ENCODE results near the gene GIT1. TPM values are rescaled to one million over a fixed set of nuclear protein-coding genes. Genes with fewer than 3 reads are reported as not detected.

GIT1 gene
- total RNA-seq, 1 donor from 2014 or later: 46.7 TPM

GRCh38 chr17:29581583-29582253 is 7.7 kb downstream of the GIT1 start:
- Mint-ChIP-seq H3K27me3 (ENCODE audit: unreplicated experiment) (peaks cover 15% of the 10 kb centered on the region), H3K4me1 (ENCODE audit: low read depth, unreplicated experiment) (peaks cover 19% of the 10 kb centered on the region), H3K9me3 (ENCODE audit: unreplicated experiment) (peaks cover 5% of the 10 kb centered on the region), H3K36me3 (ENCODE audit: unreplicated experiment) (no peaks in the 10 kb centered on the region), H3K4me3 (ENCODE audit: unreplicated experiment) (no peak overlapping the region), H3K27ac (ENCODE audit: unreplicated experiment) (no peak overlapping the region)
- DNase-seq: no peak
- no peak for TF ChIP-seq CTCF (IDR thresholded peaks at IDR 0.05; ENCODE audit: partially characterized antibody, unreplicated experiment)

DNA sequence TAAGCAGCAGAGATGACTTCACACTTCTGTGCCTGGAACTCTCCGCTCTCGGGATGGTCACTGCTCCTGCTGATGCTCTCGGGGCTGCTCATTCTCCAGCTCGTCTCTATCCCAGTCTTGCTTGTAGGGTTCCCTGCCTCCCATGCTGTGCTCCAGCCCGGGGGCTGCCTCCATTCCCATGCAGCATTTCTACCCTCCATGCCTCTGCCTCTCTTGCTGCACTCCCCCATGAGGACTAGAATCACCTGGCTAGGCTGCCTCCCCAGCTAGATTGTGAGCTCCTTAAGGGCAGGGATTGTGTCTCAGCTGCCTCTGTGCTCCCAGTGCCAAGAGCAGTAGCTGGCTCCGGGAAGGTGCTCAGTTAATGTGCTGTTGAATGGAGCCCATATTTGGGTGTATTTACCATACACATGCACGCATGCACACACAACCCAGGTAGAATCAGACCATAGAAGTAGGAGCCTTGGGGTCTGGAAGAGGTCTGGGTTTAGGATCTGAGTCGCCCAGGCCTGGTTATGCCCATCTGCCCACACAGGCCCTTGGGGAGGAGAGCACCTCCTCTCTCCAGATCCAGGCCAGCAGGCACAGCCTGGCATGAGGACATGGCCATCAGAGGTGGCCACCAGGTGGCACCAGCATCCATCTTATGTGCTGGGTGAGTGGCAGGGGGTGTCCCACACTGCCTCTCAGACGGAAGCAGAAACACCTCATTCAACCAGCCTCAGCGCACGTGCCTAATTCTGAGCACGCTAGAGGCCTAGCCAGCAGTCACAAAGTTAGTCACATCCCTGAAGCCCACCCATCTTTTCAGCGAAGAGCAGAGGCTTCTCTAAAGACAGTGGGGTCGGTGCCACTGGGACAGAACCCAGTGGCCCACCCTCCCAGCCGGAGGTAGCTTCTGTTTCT is 9.3 kb downstream of the GIT1 start:
- H3K4me3 Mint-ChIP-seq (ENCODE audit: unreplicated experiment): peak overlapping the region; percentile 43

DNA sequence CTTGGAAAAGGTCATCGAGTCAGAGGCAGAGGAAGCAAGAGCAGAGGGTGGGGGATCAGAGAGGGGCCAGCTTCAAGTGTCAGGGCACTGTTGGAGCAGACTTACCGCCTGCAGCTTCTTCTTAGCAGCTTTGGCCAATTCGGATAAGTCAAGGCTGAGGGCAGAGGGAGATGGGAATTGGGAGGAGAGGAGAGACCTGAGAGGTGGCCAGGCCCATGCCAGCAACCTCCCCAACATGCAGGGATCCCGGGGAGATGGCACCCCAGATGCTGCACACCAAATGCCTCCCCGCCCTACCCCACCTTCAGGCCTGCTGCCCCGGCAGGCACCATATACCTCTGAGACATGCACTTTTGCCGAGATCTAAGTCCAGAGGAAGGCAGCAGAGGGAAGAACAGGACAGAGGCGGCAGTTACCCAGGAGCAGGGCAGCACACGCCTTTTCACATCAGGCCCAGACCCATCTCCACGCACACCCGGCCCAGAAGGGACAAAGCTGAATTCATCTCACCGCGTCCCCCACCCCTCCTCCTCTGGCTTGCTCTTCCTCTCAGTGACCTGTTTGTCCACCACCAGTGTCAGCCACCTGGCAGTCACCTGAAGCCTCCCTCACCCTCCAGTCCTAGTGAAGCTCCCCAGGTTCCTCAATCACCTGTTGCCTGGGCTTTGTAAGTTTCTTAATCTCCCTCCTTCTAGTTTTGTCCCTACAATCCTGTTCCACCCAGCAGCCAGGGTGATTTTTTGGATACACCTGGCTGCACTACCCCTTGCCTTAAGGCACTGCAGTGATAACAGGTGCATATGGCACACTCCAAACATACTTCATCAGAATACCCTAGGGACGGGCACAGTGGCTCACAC is 10.6 kb downstream of the GIT1 start:
- no peak overlapping the region for H3K27ac Mint-ChIP-seq (ENCODE audit: unreplicated experiment)
- no peak overlapping the region for H3K4me3 Mint-ChIP-seq (ENCODE audit: unreplicated experiment)
- DNase-seq: no peak
- peaks cover 3% of the 10 kb centered on the region for H3K9me3 Mint-ChIP-seq (ENCODE audit: unreplicated experiment)
- no peaks in the 10 kb centered on the region for H3K36me3 Mint-ChIP-seq (ENCODE audit: unreplicated experiment)
- H3K27me3 Mint-ChIP-seq (ENCODE audit: unreplicated experiment): peaks cover 16% of the 10 kb centered on the region
- TF ChIP-seq CTCF (IDR thresholded peaks at IDR 0.05; ENCODE audit: partially characterized antibody, unreplicated experiment): no peak
- H3K4me1 Mint-ChIP-seq (ENCODE audit: low read depth, unreplicated experiment): peaks cover 11% of the 10 kb centered on the region

More for the DNA sequence above, 9.3 kb downstream of the GIT1 start:
- peak; percentile 87 for DNase-seq
- no peak overlapping the region for H3K27ac Mint-ChIP-seq (ENCODE audit: unreplicated experiment)
- peaks cover 15% of the 10 kb centered on the region for H3K27me3 Mint-ChIP-seq (ENCODE audit: unreplicated experiment)
- H3K36me3 Mint-ChIP-seq (ENCODE audit: unreplicated experiment): no peaks in the 10 kb centered on the region
- peaks cover 17% of the 10 kb centered on the region for H3K4me1 Mint-ChIP-seq (ENCODE audit: low read depth, unreplicated experiment)
- peaks cover 5% of the 10 kb centered on the region for H3K9me3 Mint-ChIP-seq (ENCODE audit: unreplicated experiment)
- TF ChIP-seq CTCF (IDR thresholded peaks at IDR 0.05; ENCODE audit: partially characterized antibody, unreplicated experiment): peak; percentile 86

GRCh38 chr17:29577385-29578211 is 11.8 kb downstream of the GIT1 start:
- H3K4me1 Mint-ChIP-seq (ENCODE audit: low read depth, unreplicated experiment): peaks cover 8% of the 10 kb centered on the region
- peaks cover 2% of the 10 kb centered on the region for H3K9me3 Mint-ChIP-seq (ENCODE audit: unreplicated experiment)
- DNase-seq: peak; percentile 13
- peaks cover 17% of the 10 kb centered on the region for H3K27me3 Mint-ChIP-seq (ENCODE audit: unreplicated experiment)
- H3K36me3 Mint-ChIP-seq (ENCODE audit: unreplicated experiment): no peaks in the 10 kb centered on the region
- H3K27ac Mint-ChIP-seq (ENCODE audit: unreplicated experiment): no peak overlapping the region
- H3K4me3 Mint-ChIP-seq (ENCODE audit: unreplicated experiment): no peak overlapping the region
- TF ChIP-seq CTCF (IDR thresholded peaks at IDR 0.05; ENCODE audit: partially characterized antibody, unreplicated experiment): no peak
